ENCODE results near the gene MYCN.
"Not testable (repeated sequence)": the region's sequence is repeated elsewhere in the genome, so short reads cannot be mapped to it uniquely, and the experiment has no call there.

Gene MYCN

GRCh38 chr2:15957881-15958713, 17.7 kb downstream of the MYCN start:
- H3K27ac ChIP-seq: no peak overlapping the region
- DNase-seq (ENCODE audit: low spot score): no peak
- TF ChIP-seq CTCF (conservative IDR thresholded peaks at IDR 0.05; ENCODE audit: low read depth): no peak
- POLR2A ChIA-PET (ENCODE audit: low non-redundant PET): no interaction called here
- CTCF ChIA-PET: interaction anchor here (0.7 kb wide), 1 partner anchor 988 kb away, joined by 3 read pairs; no protein-coding TSS in a partner anchor

GRCh38 chr2:15959331-15960153, 19.2 kb downstream of the MYCN start:
- no peak for TF ChIP-seq CTCF (conservative IDR thresholded peaks at IDR 0.05; ENCODE audit: low read depth)
- DNase-seq (ENCODE audit: low spot score): no peak
- H3K27ac ChIP-seq: no peak overlapping the region
- CTCF ChIA-PET: interaction anchor here (0.7 kb wide), 1 partner anchor 20 kb away, joined by 3 read pairs; no protein-coding TSS in a partner anchor
- POLR2A ChIA-PET (ENCODE audit: low non-redundant PET): no interaction called here

GRCh38 chr2:15960154-15960520, 19.8 kb downstream of the MYCN start:
- CTCF ChIA-PET: interaction anchor here (0.7 kb wide), 1 partner anchor 21 kb away, joined by 3 read pairs; no protein-coding TSS in a partner anchor
- H3K27ac ChIP-seq; DNase-seq (ENCODE audit: low spot score); POLR2A ChIA-PET (ENCODE audit: low non-redundant PET): not testable (repeated sequence)

- H3K27ac ChIP-seq; POLR2A ChIA-PET (ENCODE audit: low non-redundant PET); DNase-seq (ENCODE audit: low spot score): not testable (repeated sequence)
- CTCF ChIA-PET: interaction anchor here (0.6 kb wide), 1 partner anchor 319 kb away, joined by 4 read pairs; no protein-coding TSS in a partner anchor
These were observed 23.0 kb downstream of the MYCN start for GRCh38 chr2:15963109-15963976.

GRCh38 chr2:15963977-15964670, 23.8 kb downstream of the MYCN start:
- no peak overlapping the region for H3K27ac ChIP-seq
- TF ChIP-seq CTCF (conservative IDR thresholded peaks at IDR 0.05; ENCODE audit: low read depth): no peak
- ChIA-PET CTCF (interaction anchor here (0.6 kb wide), 1 partner anchor 1756 kb away, joined by 3 read pairs; no protein-coding TSS in a partner anchor), POLR2A (ENCODE audit: low non-redundant PET) (no interaction called here)
- no peak for DNase-seq (ENCODE audit: low spot score)

GRCh38 chr2:15964936-15965563, 24.7 kb downstream of the MYCN start:
- TF ChIP-seq CTCF (conservative IDR thresholded peaks at IDR 0.05; ENCODE audit: low read depth): no peak
- no peak for DNase-seq (ENCODE audit: low spot score)
- ChIA-PET CTCF (interaction anchor here (0.6 kb wide), 1 partner anchor 107 kb away, joined by 3 read pairs; no protein-coding TSS in a partner anchor), POLR2A (ENCODE audit: low non-redundant PET) (no interaction called here)
- H3K27ac ChIP-seq: no peak overlapping the region

Data from RWPE1 (cell line).